Aorta (tissue), 5 donors: ENCODE measurements around the gene ACCSL. TPM values are rescaled to one million over a fixed set of nuclear protein-coding genes. Genes with fewer than 3 reads are reported as not detected.

Experiments
- ATAC-seq: fragments of 200-7000 bp; cut with Tn5 transposase; one replicate; pipeline ENCODE4 v1.9.1; 2022; ENCODE audit warnings: moderate library complexity; ENCODE audit not compliant: low FRiP score
- DNase-seq, 2 donors: peaks; one replicate each; pipeline ENCODE4 v3.0.0-alpha.2; 2020
- H3K27ac ChIP-seq, 2 donors: one replicate each; pipeline ENCODE4 v1.5.1; 2013; ENCODE audit warnings: low read length in 2 of 2, mild to moderate bottlenecking in 2 of 2, moderate library complexity in 2 of 2, control low read depth in 1 of 2, inconsistent platforms in 1 of 2, low read depth in 1 of 2
- H3K27me3 ChIP-seq, 2 donors: one replicate each; pipeline ENCODE4 v1.6.1; 2013; ENCODE audit warnings: control low read depth in 1 of 2, low read length in 1 of 2, mild to moderate bottlenecking in 1 of 2, moderate library complexity in 1 of 2; ENCODE audit not compliant: insufficient read depth in 2 of 2, control insufficient read depth in 1 of 2
- H3K36me3 ChIP-seq, 2 donors: one replicate each; pipeline ENCODE4 v1.6.1; 2013; ENCODE audit warnings: control low read depth in 1 of 2, low read length in 1 of 2, mild to moderate bottlenecking in 1 of 2; ENCODE audit not compliant: insufficient read depth in 2 of 2, control insufficient read depth in 1 of 2
- H3K4me1 ChIP-seq, 2 donors: one replicate each; pipeline ENCODE4 v1.6.1; 2013; ENCODE audit warnings: low read length in 2 of 2, control low read depth in 1 of 2, mild to moderate bottlenecking in 1 of 2, moderate library complexity in 1 of 2; ENCODE audit not compliant: insufficient read depth in 2 of 2, control insufficient read depth in 1 of 2
- H3K4me3 ChIP-seq, 2 donors: one replicate each; pipeline ENCODE4 v1.5.1; 2013; ENCODE audit warnings: low read length in 2 of 2, control low read depth in 1 of 2, mild to moderate bottlenecking in 1 of 2
- H3K9me3 ChIP-seq: one replicate; pipeline ENCODE4 v1.6.1; 2013; ENCODE audit warnings: mild to moderate bottlenecking, low read length; ENCODE audit not compliant: control insufficient read depth
- WGBS, 2 donors: extraction: QIAGEN DNeasy Blood & Tissue Kit; methylation state at CpG; one replicate each; pipeline ENCODE4 v1.1.7; 2013; 5-methylcytosine and 5-hydroxymethylcytosine counted together
- intact Hi-C, 2 donors: fragments of 100-400 bp; cut with DNase I; formaldehyde crosslinking; loops; one replicate each; pipeline versions ENCODE4 v1.14.2 to v1.15.0; 2022
- polyA plus RNA-seq, 2 donors: library from polyadenylated mRNA; stranded (reverse); fragments of 200-250 nt; gene quantifications; one replicate each; pipeline ENCODE4 v1.2.3, GENCODE V29; 2013
- total RNA-seq, 2 donors: library from RNA; stranded (reverse); fragmentation: NEBNext Ultra II Directional; extraction: Animal tissue kit (Norgen Biotek cat#: 25700); gene quantifications; one replicate each; pipeline ENCODE4 v1.2.1, GENCODE V29; 2021
- donor health status: healthy with polysubstance abuse.
- donor health status: Bipolar disorder and iron deficiency.
- donor health status: DM: no; HTN: no; CAD: no.
- donor health status: DM: no; HTN: no; CAD: no.
- donor health status: DM: yes; HTN: yes; CAD: no.

Gene ACCSL
- total and polyA plus RNA-seq, 4 donors = not detected

- intact Hi-C loops = no loop called here
- DNase-seq (no peak), ATAC-seq (no peak)
- no peak overlapping the region for H3K4me3 ChIP-seq
- no peaks in the 10 kb centered on the region for H3K9me3 ChIP-seq
- peaks cover 2 to 5% of the 10 kb centered on the region in 2 donors for H3K36me3 ChIP-seq
- no peaks in the 10 kb centered on the region for H3K27me3 ChIP-seq
- 88% methylated on average over 6 of the region's 6 CpGs for WGBS, 2 donors
- H3K27ac ChIP-seq = no peak overlapping the region
- H3K4me1 ChIP-seq = no peaks in the 10 kb centered on the region
These were observed 60.5 kb downstream of the ACCSL start for GRCh38 chr11:44108260-44108659.

Other genes starting within 250 kb of the ACCSL start
- gene ALKBH3, start 167.2 kb upstream of the ACCSL start, total RNA-seq = 10 to 100 TPM; 24.5 to 25.1 TPM
- gene ALKBH3, start 167.2 kb upstream of the ACCSL start, polyA plus RNA-seq = 10 to 100 TPM; 12.5 to 46.3 TPM
- gene C11orf96, start 105.3 kb upstream of the ACCSL start, total RNA-seq = 1,000 to 10,000 TPM in 1 of 2 donors, 100 to 1,000 TPM in 1; 629 to 1,628 TPM
- gene C11orf96, start 105.3 kb upstream of the ACCSL start, polyA plus RNA-seq = 100 to 1,000 TPM in 1 of 2 donors, 10 to 100 TPM in 1; 67.7 to 759 TPM
- 10 to 100 TPM; 31.7 to 88.9 TPM for gene ACCS, start 18.3 kb downstream of the ACCSL start, total RNA-seq
- gene ACCS, start 18.3 kb downstream of the ACCSL start, polyA plus RNA-seq = 10 to 100 TPM in 1 of 2 donors, 1 to 10 TPM in 1; 8.8 to 92.5 TPM
- 10 to 100 TPM; 58.0 to 69.4 TPM for gene EXT2, start 47.7 kb downstream of the ACCSL start, total RNA-seq
- 10 to 100 TPM; 16.0 to 45.2 TPM for gene EXT2, start 47.7 kb downstream of the ACCSL start, polyA plus RNA-seq